Activated CD8-positive, alpha-beta T cell treated with anti-CD3 and anti-CD28 coated beads, Interleukin-2, amount 10 ng/mL, durations not matched to agents 7 days and 5 days (primary cell): ENCODE data around the gene GADL1. TPM values are rescaled to one million over a fixed set of nuclear protein-coding genes. Genes with fewer than 3 reads are reported as not detected.

Source experiments
- ATAC-seq: fragments of 150-1000 bp; cut with Tn5 transposase; one replicate; pipeline ENCODE4 v1.10.0; 2021; ENCODE audit warnings: moderate library complexity
- CTCF ChIA-PET: fragments of 350-600 bp; sonication (Branson Sonifier 250); formaldehyde crosslinking; loops from one replicate; lab custom pipeline; 2021; ENCODE audit warnings: antibody characterized with exemption; lab: Charles Lee
- POLR2A ChIA-PET: fragments of 350-600 bp; sonication (Branson Sonifier 250); formaldehyde crosslinking; loops from one replicate; lab custom pipeline; 2021; ENCODE audit warnings: antibody characterized with exemption; lab: Charles Lee
- DNase-seq: peaks from one replicate; pipeline ENCODE4 v3.0.0-alpha.2; 2020
- H3K27ac Mint-ChIP-seq: one replicate; pipeline ENCODE4 v1.8.0; 2021; ENCODE audit warnings: mild to moderate bottlenecking, mixed read lengths
- H3K27me3 Mint-ChIP-seq: one replicate; pipeline ENCODE4 v1.8.0; 2021; ENCODE audit warnings: low read depth, mixed read lengths
- H3K36me3 Mint-ChIP-seq: one replicate; pipeline ENCODE4 v1.8.0; 2021; ENCODE audit warnings: low read depth, mixed read lengths
- H3K4me1 Mint-ChIP-seq: one replicate; pipeline ENCODE4 v1.8.0; 2021; ENCODE audit warnings: low read depth, mixed read lengths
- H3K4me3 Mint-ChIP-seq: one replicate; pipeline ENCODE4 v1.8.0; 2021; ENCODE audit warnings: mild to moderate bottlenecking, mixed read lengths
- H3K9me3 Mint-ChIP-seq: one replicate; pipeline ENCODE4 v1.8.0; 2022; ENCODE audit warnings: mixed read lengths; ENCODE audit not compliant: insufficient read depth
- total RNA-seq, 2 experiments: library from RNA; stranded (reverse); gene quantifications; one replicate each; pipeline ENCODE4 v1.2.3, GENCODE V29; 2021

Gene GADL1, protein sequence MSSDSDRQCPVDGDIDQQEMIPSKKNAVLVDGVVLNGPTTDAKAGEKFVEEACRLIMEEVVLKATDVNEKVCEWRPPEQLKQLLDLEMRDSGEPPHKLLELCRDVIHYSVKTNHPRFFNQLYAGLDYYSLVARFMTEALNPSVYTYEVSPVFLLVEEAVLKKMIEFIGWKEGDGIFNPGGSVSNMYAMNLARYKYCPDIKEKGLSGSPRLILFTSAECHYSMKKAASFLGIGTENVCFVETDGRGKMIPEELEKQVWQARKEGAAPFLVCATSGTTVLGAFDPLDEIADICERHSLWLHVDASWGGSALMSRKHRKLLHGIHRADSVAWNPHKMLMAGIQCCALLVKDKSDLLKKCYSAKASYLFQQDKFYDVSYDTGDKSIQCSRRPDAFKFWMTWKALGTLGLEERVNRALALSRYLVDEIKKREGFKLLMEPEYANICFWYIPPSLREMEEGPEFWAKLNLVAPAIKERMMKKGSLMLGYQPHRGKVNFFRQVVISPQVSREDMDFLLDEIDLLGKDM
- not detected for total RNA-seq

DNA sequence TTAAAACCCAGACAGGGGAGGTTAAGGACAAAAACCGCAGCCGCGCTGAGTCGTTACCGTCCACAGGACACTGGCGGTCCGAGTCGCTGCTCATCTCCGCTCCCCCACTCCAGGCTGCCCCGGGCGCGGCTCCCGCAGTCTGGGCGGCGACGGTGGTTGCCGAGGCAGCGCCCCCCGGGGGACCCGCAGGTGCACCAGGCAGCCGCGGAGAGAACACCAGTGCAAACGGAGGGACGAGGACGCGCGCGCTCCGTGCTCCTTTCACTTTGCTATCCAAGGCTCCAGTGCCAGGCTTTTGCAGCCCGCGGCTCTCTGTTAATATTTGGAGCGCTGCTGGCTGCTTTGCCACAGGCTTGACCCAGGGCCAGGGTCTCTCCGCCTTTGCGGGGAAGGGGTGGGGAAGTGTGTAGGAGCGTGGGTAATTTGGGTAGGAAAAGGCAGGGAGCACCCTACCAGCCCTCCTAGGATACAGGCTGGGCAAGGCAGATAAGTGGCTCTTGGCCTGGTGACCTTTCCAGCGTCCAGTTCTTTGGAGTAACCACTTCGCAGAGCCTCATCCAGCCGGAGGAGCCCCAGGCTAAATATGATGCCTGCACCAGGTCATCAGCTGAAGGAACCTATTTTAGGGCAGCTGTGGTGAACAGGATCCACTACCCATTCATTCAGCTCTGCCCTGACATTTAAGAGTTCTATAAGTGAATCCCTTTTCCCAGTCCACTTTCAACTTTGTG, at the start of gene GADL1:
Gene GADL1 (minus strand): TSS at position 141 of the 731 bp plus-strand sequence. CDS start 47 bp downstream, at position 94.
- POLR2A ChIA-PET: no interaction called here
- Mint-ChIP-seq H3K27ac (no peak within 1 kb of the TSS), H3K36me3 (no peaks in the 10 kb centered on the region), H3K9me3 (no peaks in the 10 kb centered on the region), H3K4me1 (peaks cover 12% of the 10 kb centered on the region), H3K4me3 (peak within 1 kb of the TSS; percentile 67), H3K27me3 (peaks cover 40% of the 10 kb centered on the region)
- peak; percentile 39 for DNase-seq
- CTCF ChIA-PET: no interaction called here
- ATAC-seq: peak; percentile 84

DNA sequence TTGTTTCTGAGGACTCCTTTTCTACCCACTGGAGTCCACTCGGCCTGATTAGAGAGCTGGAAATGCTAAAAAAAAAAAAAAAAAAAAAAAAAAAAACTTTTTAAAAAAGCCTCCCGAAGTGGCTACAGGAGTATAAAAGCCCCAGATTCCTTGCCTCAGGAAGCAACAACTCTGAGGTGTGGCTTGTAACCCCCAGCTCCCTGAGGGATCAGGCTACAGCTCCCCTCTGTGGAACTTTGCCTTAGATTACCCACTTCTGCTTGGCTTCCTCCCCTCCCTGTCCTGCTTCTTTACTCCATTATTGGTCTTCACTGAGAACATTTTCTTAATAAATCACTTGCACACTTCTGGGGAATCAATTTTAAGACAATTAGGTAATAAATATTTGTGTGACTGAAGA, 49.7 kb upstream of the GADL1 start:
- DNase-seq (no peak), ATAC-seq (no peak)
- ChIA-PET CTCF (no interaction called here), POLR2A (no interaction called here)
- Mint-ChIP-seq H3K4me3 (no peak overlapping the region), H3K27ac (no peak overlapping the region), H3K4me1 (no peaks in the 10 kb centered on the region), H3K9me3 (no peaks in the 10 kb centered on the region), H3K27me3 (no peaks in the 10 kb centered on the region), H3K36me3 (no peaks in the 10 kb centered on the region)

DNA sequence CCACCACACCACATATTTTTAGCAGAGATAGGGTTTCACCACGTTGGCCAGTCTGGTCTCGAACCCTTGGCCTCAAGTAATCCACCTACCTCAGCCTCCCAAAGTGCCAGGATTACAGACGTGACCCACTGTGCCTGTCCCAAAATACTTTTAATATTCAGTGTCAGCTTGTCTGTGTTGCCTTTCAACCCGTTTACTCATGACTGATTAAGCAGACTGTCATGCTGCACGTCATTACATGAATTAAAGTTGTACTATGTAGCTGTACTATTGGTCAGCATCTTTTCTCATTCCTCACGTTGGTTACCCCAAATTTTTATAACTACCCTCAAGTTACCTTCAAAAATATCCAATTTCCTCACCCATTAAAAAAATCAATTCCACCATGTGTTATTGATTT, 48.7 kb upstream of the GADL1 start:
- H3K27ac Mint-ChIP-seq: no peak overlapping the region
- no peaks in the 10 kb centered on the region for H3K9me3 Mint-ChIP-seq
- ChIA-PET POLR2A (no interaction called here), CTCF (no interaction called here)
- H3K27me3 Mint-ChIP-seq: no peaks in the 10 kb centered on the region
- no peak overlapping the region for H3K4me3 Mint-ChIP-seq
- H3K36me3 Mint-ChIP-seq: no peaks in the 10 kb centered on the region
- no peaks in the 10 kb centered on the region for H3K4me1 Mint-ChIP-seq
- DNase-seq (no peak), ATAC-seq (no peak)

DNA sequence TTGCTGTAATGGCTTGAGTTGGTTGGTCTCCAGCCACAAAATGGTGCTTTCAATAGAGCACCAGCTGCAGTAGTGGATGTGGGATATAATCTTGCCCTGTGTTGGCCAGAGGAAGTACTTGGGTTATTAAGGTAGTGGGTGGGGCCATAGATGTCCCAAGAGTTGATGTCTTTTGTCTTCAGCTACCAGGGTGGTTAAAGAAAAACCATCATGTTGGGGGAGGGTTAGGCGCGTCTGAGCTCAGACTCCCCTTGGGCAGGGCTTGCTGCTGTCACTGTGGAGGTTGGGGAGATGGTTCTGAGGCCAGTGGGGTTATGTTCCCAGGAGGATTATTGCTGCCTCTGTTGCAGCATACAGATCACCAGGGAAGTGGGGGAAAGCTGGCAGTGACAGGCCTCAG, 46.9 kb upstream of the GADL1 start:
- Mint-ChIP-seq H3K36me3 (no peaks in the 10 kb centered on the region), H3K27ac (no peak overlapping the region), H3K9me3 (no peaks in the 10 kb centered on the region), H3K27me3 (peaks cover 2% of the 10 kb centered on the region), H3K4me3 (no peak overlapping the region), H3K4me1 (no peaks in the 10 kb centered on the region)
- POLR2A ChIA-PET: no interaction called here
- CTCF ChIA-PET: no interaction called here
- ATAC-seq (no peak), DNase-seq (no peak)

DNA sequence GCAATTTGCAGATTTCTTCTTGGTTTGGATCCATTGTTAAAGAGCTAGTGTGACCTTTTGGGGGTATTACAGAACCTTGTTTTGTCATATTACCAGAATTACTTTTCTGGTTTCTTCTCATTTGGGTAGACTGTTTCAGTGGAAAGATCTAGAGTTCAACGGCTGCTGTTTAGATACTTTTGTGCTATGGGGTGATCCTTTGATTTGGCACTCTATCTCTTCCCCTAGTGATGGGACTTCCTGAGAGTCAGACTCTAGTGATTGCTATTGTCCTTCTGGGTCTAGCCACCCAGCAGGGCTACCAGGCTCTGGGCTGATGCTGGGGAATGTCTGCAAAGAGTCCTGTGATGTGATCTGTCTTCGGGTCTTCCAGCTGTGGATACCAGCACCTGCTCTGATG, 46.3 kb upstream of the GADL1 start:
- no peak overlapping the region for H3K4me3 Mint-ChIP-seq
- ChIA-PET CTCF (interaction anchor here (1.2 kb wide), 1 partner anchor 70 kb away, joined by 3 read pairs; no protein-coding TSS in a partner anchor), POLR2A (no interaction called here)
- no peaks in the 10 kb centered on the region for H3K4me1 Mint-ChIP-seq
- peaks cover 2% of the 10 kb centered on the region for H3K27me3 Mint-ChIP-seq
- DNase-seq (no peak), ATAC-seq (no peak)
- no peaks in the 10 kb centered on the region for H3K9me3 Mint-ChIP-seq
- no peak overlapping the region for H3K27ac Mint-ChIP-seq
- H3K36me3 Mint-ChIP-seq: no peaks in the 10 kb centered on the region

DNA sequence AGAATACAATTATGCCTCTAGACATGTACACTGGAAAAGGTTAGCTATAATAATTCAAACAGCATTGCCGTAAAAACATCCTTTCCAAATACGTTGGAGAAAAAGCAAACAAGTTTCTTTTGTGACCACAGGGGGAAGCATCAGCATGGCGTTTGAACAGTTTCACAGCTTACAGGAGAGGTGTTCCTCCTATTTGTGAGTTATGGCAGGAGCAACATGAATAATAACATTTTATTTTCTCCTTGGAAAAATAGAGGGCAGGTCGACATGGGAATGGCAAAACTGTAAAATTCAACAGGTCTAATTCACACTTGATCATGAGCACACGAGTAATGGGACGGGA, 39.7 kb upstream of the GADL1 start:
- ChIA-PET CTCF (interaction anchor here (0.9 to 1.6 kb wide), 9 partner anchors 11 to 535 kb away, joined by 3 to 4 read pairs (median 3); no protein-coding TSS in a partner anchor), POLR2A (no interaction called here)
- H3K9me3 Mint-ChIP-seq: no peaks in the 10 kb centered on the region
- ATAC-seq: no peak
- peaks cover 3% of the 10 kb centered on the region for H3K4me1 Mint-ChIP-seq
- peaks cover 2% of the 10 kb centered on the region for H3K27me3 Mint-ChIP-seq
- no peak overlapping the region for H3K27ac Mint-ChIP-seq
- DNase-seq: no peak
- no peaks in the 10 kb centered on the region for H3K36me3 Mint-ChIP-seq
- no peak overlapping the region for H3K4me3 Mint-ChIP-seq

DNA sequence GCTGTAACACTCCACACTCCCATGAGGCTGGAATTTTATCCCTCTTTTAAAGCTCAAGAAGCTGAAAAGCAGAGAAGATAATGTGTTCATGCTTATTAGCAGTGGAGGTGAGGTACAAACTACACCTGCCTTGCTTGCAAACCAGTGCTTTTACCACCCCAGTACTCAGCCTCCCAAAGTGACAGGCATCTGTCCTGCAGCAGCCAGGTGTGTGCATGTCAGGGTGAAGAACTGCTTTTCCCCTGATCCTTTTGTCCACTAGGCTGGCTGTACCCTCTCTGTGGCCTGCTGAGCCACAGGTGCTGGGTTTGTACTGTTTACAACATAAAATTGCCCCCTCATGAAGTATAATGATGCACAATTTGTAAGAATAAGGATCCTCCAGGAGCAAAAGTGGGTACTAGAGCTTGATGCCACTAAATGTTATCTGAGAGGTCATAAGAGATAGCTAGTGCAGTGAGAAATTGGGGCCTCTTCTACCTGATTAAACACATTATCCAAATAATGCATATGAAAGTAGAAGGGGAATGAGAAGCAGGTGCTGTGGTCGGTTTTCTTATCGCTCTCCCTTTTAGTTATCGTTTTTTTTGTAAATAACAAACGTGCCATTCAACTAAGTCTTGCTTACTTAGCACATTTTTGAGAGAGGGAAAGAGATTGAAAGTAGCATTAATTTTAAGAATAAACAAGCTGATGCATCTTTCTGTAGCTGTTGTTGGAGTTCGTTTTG, 39.2 kb upstream of the GADL1 start:
- peaks cover 2% of the 10 kb centered on the region for H3K27me3 Mint-ChIP-seq
- ChIA-PET CTCF (interaction anchor here (0.9 to 1.6 kb wide), 9 partner anchors 11 to 536 kb away, joined by 3 to 4 read pairs (median 3); no protein-coding TSS in a partner anchor), POLR2A (no interaction called here)
- no peaks in the 10 kb centered on the region for H3K9me3 Mint-ChIP-seq
- ATAC-seq (no peak), DNase-seq (no peak)
- peaks cover 3% of the 10 kb centered on the region for H3K4me1 Mint-ChIP-seq
- H3K36me3 Mint-ChIP-seq: no peaks in the 10 kb centered on the region
- no peak overlapping the region for H3K27ac Mint-ChIP-seq
- no peak overlapping the region for H3K4me3 Mint-ChIP-seq

DNA sequence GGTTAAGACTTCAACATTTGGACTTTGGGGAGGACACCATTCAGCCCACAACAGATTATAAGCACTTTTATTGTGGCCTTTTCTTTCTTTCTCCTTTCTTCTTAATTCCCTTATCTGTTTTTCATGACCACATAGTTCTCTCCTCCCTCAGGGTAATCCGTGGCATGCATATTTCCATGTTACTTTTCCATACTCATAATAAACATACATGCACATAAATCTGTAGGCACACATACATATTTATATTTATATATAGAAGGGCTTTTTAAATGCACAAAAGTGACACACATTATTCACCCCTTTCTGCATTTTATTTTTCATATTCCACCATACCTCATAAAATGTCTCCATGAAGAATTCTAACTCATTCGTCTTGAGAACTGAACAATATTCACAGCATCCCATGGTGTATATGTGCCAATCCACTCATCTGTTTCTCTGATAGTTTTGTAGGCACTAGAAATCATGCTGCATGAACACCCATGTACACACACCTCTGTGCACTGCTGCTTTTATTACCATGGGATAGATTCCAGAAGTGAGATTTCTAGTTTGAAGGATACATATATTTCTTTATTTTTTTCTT, 38.1 kb upstream of the GADL1 start:
- ATAC-seq (no peak), DNase-seq (no peak)
- POLR2A ChIA-PET: no interaction called here
- H3K9me3 Mint-ChIP-seq: no peaks in the 10 kb centered on the region
- CTCF ChIA-PET: no interaction called here
- H3K27ac Mint-ChIP-seq: no peak overlapping the region
- H3K4me3 Mint-ChIP-seq: no peak overlapping the region
- H3K36me3 Mint-ChIP-seq: no peaks in the 10 kb centered on the region
- H3K27me3 Mint-ChIP-seq: peaks cover under 1% of the 10 kb centered on the region
- H3K4me1 Mint-ChIP-seq: peaks cover 3% of the 10 kb centered on the region

DNA sequence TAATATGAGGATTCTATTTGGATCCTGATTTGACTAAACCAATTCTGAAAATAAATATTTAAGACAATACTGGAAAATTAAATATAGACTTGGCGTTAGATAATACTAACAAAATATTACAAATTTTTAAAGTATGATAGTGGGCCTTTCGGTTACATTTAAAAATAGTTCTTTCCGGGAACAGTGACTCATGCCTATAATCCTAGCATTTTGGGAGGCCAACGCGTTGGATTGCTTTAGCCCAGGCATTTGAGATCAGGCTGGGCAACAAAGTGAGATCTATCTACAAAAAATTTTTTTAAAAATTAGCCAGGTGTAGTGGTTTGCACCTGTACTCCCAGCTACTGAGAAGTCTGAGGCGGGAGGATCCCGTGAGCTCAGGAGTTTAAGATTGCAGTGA, 30.3 kb upstream of the GADL1 start:
- CTCF ChIA-PET: no interaction called here
- Mint-ChIP-seq H3K27me3 (no peaks in the 10 kb centered on the region), H3K4me3 (no peak overlapping the region), H3K9me3 (no peaks in the 10 kb centered on the region), H3K36me3 (no peaks in the 10 kb centered on the region), H3K4me1 (no peaks in the 10 kb centered on the region), H3K27ac (no peak overlapping the region)
- ATAC-seq (no peak), DNase-seq (no peak)
- POLR2A ChIA-PET: no interaction called here

DNA sequence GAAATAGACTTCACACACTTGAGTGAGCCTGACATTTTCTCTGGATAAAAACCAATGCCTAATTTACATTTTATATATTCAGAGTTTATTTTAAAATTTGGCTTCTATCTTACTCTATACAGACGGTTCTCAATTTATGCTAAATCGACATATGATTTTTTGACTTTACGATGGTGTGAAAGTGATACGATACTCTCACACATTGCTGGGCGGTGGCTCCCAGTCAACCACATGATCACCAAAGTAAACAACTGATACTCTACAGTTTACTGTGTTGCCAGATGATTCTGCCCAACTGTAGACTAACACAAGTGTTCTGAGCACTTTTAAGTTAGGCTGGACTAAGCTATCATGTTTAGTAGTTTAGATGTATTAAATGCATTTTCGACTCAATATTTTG, 25.1 kb upstream of the GADL1 start:
- H3K4me3 Mint-ChIP-seq: no peak overlapping the region
- H3K27me3 Mint-ChIP-seq: no peaks in the 10 kb centered on the region
- ChIA-PET CTCF (no interaction called here), POLR2A (no interaction called here)
- H3K9me3 Mint-ChIP-seq: no peaks in the 10 kb centered on the region
- no peaks in the 10 kb centered on the region for H3K4me1 Mint-ChIP-seq
- H3K36me3 Mint-ChIP-seq: no peaks in the 10 kb centered on the region
- ATAC-seq (no peak), DNase-seq (no peak)
- no peak overlapping the region for H3K27ac Mint-ChIP-seq

DNA sequence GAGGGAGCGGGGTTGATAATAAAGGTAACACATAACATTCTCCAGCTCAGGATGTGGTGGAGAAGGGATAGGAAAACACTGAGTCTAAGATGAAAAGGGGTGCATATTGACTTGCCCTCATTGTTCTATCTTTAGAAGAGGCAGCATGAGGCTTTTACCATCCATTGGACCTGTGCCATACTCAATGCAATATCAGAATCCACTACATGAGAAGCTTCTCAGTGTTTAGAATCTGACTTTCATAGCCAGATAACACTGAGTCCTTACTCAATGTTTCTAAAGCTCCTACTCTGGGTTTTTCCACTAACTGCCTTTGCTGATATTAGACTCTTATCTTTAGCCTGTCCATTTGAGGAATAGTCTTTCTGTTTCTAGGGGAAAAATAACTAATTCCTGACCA, 24.3 kb upstream of the GADL1 start:
- Mint-ChIP-seq H3K27ac (no peak overlapping the region), H3K36me3 (no peaks in the 10 kb centered on the region), H3K4me3 (no peak overlapping the region), H3K9me3 (no peaks in the 10 kb centered on the region), H3K27me3 (no peaks in the 10 kb centered on the region), H3K4me1 (no peaks in the 10 kb centered on the region)
- ChIA-PET CTCF (no interaction called here), POLR2A (no interaction called here)
- no peak for DNase-seq
- no peak for ATAC-seq
